Stimulated activated CD4-positive, alpha-beta T cell treated with anti-CD3 and anti-CD28 coated beads, Interleukin-1b, Interleukin-23, amount 100 ng/mL, for 1 hour (primary cell): Measurements from ENCODE around the gene OSBP2.

Source experiments
- DNase-seq, 2 donors: peaks; one replicate each; pipeline ENCODE4 v3.0.0-alpha.2; 2020; ENCODE audit warnings: low read depth in 2 of 2

The OSBP2 gene

GRCh38 chr22:30868663-30869385, 174.2 kb downstream of the OSBP2 start:
- DNase-seq = no peak

GRCh38 chr22:30869667-30870395, 175.2 kb downstream of the OSBP2 start:
- no peak for DNase-seq

- DNase-seq = no peak
Observed at GRCh38 chr22:30870451-30871345, 176.0 kb downstream of the OSBP2 start.

GRCh38 chr22:30871391-30872284, 177.0 kb downstream of the OSBP2 start:
- no peak for DNase-seq

- DNase-seq = no peak
Observed at GRCh38 chr22:30872285-30873041, 177.8 kb downstream of the OSBP2 start.

GRCh38 chr22:30873086-30873650, 178.5 kb downstream of the OSBP2 start:
- no peak for DNase-seq

GRCh38 chr22:30873661-30874060, 179.0 kb downstream of the OSBP2 start:
- DNase-seq = no peak

GRCh38 chr22:30874431-30875370, 180.0 kb downstream of the OSBP2 start:
- no peak for DNase-seq

GRCh38 chr22:30875481-30876215, 181.0 kb downstream of the OSBP2 start:
- DNase-seq = no peak

GRCh38 chr22:30876221-30876751, 181.6 kb downstream of the OSBP2 start:
- no peak for DNase-seq

GRCh38 chr22:30876915-30877553, 182.4 kb downstream of the OSBP2 start:
- DNase-seq = no peak

GRCh38 chr22:30877662-30878515, 183.2 kb downstream of the OSBP2 start:
- DNase-seq = no peak

- no peak for DNase-seq
Observed at GRCh38 chr22:30878516-30879414, 184.1 kb downstream of the OSBP2 start.

GRCh38 chr22:30879415-30879797, 184.7 kb downstream of the OSBP2 start:
- DNase-seq = no peak

GRCh38 chr22:30880181-30880601, 185.5 kb downstream of the OSBP2 start:
- no peak for DNase-seq

- no peak for DNase-seq
Observed at GRCh38 chr22:30880847-30881246, 186.2 kb downstream of the OSBP2 start.
